HG03025 (cell line): ENCODE measurements around the gene FBXL13.
"Not testable (repeated sequence)": the region's sequence is repeated elsewhere in the genome, so short reads cannot be mapped to it uniquely, and the experiment has no call there.

Experiments
- ATAC-seq: cut with Tn5 transposase; IDR thresholded peaks from one replicate; pipeline ENCODE4 v1.9.1; 2021; ENCODE audit warnings: mild to moderate bottlenecking, moderate library complexity; ENCODE audit not compliant: unreplicated experiment, low FRiP score

Gene FBXL13

DNA sequence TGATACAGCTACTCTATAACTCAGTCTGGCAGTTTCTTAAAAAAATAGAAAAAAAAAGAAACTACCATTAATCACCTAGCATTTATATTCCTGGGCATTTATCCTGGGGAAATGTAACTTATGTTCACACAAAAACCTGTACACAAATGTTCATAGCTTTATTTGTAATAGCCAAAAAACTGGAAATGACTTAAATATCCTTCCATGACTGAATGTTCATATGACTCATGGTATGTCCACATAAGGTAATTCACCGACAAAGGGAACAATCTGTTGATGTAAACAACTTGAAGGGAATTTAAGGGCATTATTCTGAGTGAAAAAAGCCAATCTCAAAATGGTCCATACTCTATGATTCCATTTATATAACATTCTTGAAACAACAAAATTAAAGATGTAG lies 280.0 kb downstream of the FBXL13 start:
- ATAC-seq, result not testable (repeated sequence)

DNA sequence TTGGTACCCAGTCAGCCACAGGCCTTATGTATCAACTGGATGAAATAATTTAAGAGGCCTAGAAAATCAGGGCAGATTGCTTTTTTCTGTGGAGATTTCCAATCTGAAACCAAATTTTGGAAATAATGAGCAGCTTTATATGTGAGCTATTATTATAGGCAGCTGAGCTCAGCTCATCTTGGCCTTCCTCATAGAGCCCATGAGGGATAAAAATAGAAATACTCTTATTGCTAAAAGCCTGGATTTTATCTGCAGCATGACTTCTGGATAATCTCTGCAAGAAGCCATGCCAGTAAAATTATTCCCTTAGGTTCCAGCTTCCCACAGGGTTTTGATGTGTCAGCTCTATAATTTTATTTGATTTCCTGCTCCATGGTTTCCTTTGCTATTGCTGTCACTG lies 282.8 kb downstream of the FBXL13 start:
- ATAC-seq, result not testable (repeated sequence)

DNA sequence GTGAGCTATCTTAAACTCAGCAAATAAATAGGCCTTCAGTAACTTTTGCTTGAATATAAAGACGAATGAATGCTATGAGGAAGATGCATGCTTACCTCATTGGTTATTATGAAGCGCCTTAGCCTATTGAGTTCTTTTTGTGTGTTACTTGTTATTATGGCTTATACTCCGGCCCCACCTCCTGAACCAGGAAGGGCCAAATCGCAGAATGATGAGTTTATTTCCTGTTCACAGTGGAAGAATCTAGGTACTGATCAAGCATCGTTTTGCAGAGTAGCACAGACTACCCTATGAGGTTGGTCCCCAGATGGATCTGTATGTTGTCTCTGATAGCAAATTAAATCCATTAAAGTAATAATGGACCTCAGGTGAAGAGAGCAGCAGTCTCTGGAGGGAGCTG lies 283.2 kb downstream of the FBXL13 start:
- ATAC-seq, result not testable (repeated sequence)

DNA sequence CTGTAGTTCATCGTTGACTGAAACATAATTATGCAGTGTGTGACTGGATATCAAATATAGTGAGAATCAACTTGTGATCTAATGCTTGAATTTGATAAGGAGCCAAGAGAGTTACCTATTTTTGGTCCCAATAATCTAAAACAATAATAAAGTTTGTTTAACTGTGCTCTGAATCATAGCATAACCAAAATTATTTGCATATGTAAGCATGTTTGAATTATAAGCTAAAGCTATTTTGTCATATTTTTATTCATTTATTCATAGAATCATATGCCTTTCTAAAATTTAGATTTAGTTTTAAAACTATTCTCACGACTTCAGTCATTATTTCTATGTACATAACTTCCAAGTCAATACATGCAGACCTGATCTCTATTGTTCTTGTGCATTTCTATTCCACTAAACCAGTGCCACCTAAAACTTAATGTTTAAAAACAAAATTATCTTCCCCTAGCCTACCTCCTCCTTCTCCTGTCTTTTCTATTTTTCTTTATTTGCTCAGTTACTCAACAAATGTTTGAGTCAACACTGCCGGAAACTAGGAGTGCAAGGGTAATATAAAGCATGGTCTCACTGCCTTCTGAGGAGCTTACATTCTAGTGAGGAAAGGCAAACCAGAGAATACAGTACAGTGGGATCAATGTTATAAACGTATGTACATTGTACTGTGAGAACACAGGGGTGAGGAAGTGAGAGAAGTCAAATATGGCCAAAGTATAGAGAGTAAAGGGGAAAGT lies 284.1 kb downstream of the FBXL13 start:
- not testable (repeated sequence) for ATAC-seq

DNA sequence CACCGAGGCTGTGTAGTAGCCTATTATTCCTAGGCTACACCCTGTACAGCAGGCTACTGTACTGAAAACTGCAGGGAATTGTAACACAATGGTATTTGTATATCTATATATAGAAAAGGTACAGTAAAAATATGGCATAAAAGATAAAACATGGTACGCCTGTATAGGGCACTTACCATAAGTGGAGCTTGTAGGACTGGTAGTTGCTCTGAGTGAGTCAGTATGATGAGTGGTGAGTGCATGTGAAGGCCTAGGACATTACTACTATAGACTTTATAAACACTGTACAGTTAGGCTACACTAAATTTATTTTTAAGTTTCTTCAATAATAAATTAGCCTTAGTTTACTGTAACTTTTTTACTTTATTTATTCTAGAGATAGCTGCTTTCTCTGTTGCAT lies 285.8 kb downstream of the FBXL13 start:
- ATAC-seq, result not testable (repeated sequence)

DNA sequence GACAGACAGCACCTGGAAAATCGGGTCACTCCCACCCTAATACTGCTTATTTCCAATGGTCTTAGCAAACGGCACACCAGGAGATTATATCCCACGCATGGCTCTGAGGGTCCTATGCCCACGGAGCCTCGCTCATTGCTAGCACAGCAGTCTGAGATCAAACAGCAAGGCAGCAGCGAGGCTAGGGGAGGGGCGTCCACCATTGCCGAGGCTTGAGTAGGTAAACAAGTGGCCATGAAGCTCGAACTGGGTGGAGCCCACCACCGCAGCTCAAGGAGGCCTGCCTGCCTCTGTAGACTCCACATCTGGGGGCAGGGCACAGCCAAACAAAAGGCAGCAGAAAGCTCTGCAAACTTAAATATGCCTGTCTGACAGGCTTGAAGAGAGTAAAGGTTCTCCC lies 293.7 kb downstream of the FBXL13 start:
- ATAC-seq, result not testable (repeated sequence)

DNA sequence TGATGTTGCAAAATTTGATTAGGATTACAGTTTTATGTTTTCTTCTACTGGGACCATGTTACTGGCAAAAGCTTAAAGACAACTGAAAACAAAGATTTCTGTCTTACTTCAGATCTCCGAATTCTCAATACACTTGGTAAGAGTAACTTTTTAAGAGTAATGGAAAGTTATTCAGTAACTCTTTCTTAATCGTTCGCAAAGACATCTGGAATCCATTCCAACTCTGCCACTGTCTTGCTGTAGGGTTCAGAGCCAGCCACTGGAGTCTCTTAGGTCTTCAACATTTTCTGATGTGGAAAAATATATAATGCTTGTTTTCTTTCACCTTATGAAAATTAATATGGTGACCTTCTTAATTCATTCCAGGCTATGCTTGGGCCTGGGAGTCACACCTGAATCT lies 295.9 kb downstream of the FBXL13 start:
- ATAC-seq, result not testable (repeated sequence)

- not testable (repeated sequence) for ATAC-seq
These were observed 298.4 kb downstream of the FBXL13 start for GRCh38 chr7:102776217-102776616.

DNA sequence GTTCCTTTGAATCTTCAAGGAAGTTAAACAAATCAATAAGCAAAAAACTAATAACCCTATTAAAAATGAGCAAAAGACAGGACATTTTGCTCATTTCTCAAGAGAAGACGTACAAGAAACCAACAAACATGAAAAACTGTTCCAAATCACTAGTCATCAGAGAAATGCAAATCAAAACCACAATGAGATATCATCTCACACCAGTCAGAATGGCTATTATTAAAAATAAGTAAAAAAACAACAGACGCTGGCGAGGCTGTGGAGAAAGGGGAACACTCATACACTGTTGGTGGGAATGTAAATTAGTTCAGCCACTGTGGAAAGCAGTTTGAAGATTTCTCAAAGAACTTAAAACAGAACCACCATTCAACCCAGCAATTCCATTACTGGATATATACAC lies 304.1 kb downstream of the FBXL13 start:
- not testable (repeated sequence) for ATAC-seq

- ATAC-seq, result not testable (repeated sequence)
These were observed 304.9 kb downstream of the FBXL13 start for GRCh38 chr7:102769657-102770192.

DNA sequence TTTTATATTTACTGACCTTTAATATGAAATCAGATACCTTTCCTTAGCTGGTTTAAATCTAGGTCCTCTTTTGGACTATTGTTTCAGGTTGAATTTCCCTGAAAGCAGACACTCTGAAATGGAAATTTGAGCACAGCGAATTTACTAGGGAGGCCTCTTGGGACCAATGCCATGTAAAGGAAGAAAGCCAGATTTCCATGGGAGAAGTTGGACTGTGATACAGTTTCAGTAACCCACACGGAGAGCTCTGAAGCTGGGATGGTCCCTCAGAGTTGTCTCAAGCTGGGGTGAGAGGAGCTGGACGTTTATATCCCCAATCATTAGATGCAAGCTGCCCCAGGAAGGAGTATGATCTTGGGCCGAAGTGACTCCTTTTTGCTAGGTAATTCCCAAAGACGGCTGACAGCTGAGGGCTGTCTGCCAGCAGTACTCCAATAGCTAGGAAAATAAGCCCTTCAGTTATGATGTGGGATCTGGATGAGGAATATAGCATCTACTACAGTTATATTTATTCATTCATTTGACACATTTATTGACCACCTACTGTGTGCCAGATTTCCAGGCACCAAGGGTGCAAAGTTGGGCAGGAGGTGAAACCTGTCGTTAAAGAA lies 311.2 kb downstream of the FBXL13 start:
- ATAC-seq, result not testable (repeated sequence)
